HG03354 (cell line): ENCODE results near the gene RAD51AP1.

ENCODE experiments used
- ATAC-seq: cut with Tn5 transposase; IDR thresholded peaks from one replicate; pipeline ENCODE4 v1.9.1; 2021; ENCODE audit warnings: mild to moderate bottlenecking; ENCODE audit not compliant: unreplicated experiment, poor library complexity, severe bottlenecking

RAD51AP1 gene

GRCh38 chr12:4540170-4540569 is 1.5 kb downstream of the RAD51AP1 start:
- no peak for ATAC-seq

GRCh38 chr12:4540638-4541037 is 1.9 kb downstream of the RAD51AP1 start:
- ATAC-seq, result no peak

GRCh38 chr12:4545195-4545594 is 6.5 kb downstream of the RAD51AP1 start:
- ATAC-seq, result no peak

- no peak for ATAC-seq
These were observed 13.5 kb downstream of the RAD51AP1 start for GRCh38 chr12:4552191-4552590.

- no peak for ATAC-seq
These were observed 15.3 kb downstream of the RAD51AP1 start for GRCh38 chr12:4553943-4554342.

GRCh38 chr12:4555804-4556203 is 17.1 kb downstream of the RAD51AP1 start:
- no peak for ATAC-seq

GRCh38 chr12:4556735-4557530 is 18.2 kb downstream of the RAD51AP1 start:
- ATAC-seq, result no peak

GRCh38 chr12:4557586-4557985 is 18.9 kb downstream of the RAD51AP1 start:
- no peak for ATAC-seq

GRCh38 chr12:4558171-4558570 is 19.5 kb downstream of the RAD51AP1 start:
- ATAC-seq, result no peak

- ATAC-seq, result no peak
These were observed 23.5 kb downstream of the RAD51AP1 start, which contains the start of gene DYRK4 for GRCh38 chr12:4562034-4562657. Gene DYRK4, plus strand, starts transcription at chr12:4562208. Its CDS starts 38 bp downstream, at chr12:4562246.

- ATAC-seq, result no peak
These were observed 24.6 kb downstream of the RAD51AP1 start for GRCh38 chr12:4563336-4563735.

- no peak for ATAC-seq
These were observed 26.1 kb downstream of the RAD51AP1 start for GRCh38 chr12:4564818-4565217.

GRCh38 chr12:4566474-4566873 is 27.8 kb downstream of the RAD51AP1 start:
- no peak for ATAC-seq

- ATAC-seq, result peak; percentile 65
These were observed 28.6 kb downstream of the RAD51AP1 start for GRCh38 chr12:4567073-4567881.

GRCh38 chr12:4569261-4569660 is 30.6 kb downstream of the RAD51AP1 start:
- no peak for ATAC-seq

GRCh38 chr12:4572680-4573079 is 34.0 kb downstream of the RAD51AP1 start:
- ATAC-seq, result no peak

- ATAC-seq, result no peak
These were observed 40.8 kb downstream of the RAD51AP1 start for GRCh38 chr12:4579305-4580102.

- no peak for ATAC-seq
These were observed 41.6 kb downstream of the RAD51AP1 start for GRCh38 chr12:4580281-4580688.

GRCh38 chr12:4584281-4584680 is 45.6 kb downstream of the RAD51AP1 start:
- ATAC-seq, result no peak

GRCh38 chr12:4584896-4585295 is 46.2 kb downstream of the RAD51AP1 start:
- no peak for ATAC-seq
